ENCODE measurements around the gene NR5A1.

NR5A1 gene

GRCh38 chr9:124506931-124507879, at the start of gene NR5A1:
Gene NR5A1 (minus strand): TSS chr9:124507399. CDS start chr9:124503395, 4,004 bp downstream.
- no peak for DNase-seq (ENCODE audit: low spot score)

DNA sequence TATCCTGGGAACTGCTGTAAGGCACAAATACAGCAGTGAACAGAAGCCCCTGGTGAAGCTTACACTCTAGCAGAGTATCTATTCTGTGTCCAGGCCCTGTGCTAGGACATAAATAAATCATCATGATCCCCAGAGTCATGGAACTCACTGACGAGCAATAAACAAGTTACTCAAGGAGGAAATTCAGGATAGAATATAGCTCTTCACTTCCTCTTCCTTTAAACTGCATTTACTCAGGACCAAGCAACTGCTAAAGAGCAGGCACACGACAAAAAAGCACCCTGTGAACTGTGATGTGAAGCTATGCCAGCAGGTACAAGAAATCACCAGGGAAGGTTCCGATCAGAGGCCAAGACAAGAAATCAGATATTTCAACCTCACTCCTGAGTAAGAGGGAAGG, 47.8 kb upstream of the NR5A1 start:
- DNase-seq (ENCODE audit: low spot score): no peak

DNA sequence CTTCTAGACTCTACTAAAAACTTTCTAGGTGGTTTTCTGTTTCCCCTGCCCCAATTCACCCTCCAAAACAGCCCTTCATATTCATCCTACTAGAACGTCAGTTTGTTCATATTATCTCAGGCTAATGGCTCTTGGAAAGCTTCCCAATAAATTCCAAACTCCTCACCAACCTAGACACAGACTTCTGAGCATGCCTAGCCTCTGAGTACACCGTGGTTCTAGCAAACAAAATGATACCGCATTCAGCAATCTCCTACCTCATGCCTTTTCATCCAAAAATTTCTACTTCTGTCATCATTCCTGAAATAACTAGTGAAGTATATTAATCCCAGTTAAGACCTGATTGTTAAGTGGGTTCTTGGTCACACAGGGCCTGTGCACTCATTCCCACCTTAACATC, 46.5 kb upstream of the NR5A1 start:
- DNase-seq (ENCODE audit: low spot score): peak; percentile 68

DNA sequence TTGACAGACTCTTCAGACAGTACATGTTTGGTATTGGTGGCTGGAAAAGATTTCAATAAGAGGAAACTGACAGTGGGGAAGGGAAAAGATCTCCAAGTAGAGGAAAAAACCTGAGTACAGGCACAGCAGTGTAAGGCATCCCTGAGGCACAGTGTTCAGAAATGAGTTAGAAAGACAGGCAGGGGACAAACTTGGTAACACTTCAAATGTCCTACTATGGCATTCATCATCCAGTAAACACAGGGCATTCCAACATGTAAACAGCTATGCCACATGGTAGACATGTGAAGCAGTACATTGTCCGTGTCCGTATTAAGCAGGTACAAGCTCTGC, 45.0 kb upstream of the NR5A1 start:
- no peak for DNase-seq (ENCODE audit: low spot score)

- peak; percentile 82 for DNase-seq (ENCODE audit: low spot score)
These were observed 44.5 kb upstream of the NR5A1 start for GRCh38 chr9:124551472-124552272.

GRCh38 chr9:124550072-124550471, 42.9 kb upstream of the NR5A1 start:
- DNase-seq (ENCODE audit: low spot score): no peak

DNA sequence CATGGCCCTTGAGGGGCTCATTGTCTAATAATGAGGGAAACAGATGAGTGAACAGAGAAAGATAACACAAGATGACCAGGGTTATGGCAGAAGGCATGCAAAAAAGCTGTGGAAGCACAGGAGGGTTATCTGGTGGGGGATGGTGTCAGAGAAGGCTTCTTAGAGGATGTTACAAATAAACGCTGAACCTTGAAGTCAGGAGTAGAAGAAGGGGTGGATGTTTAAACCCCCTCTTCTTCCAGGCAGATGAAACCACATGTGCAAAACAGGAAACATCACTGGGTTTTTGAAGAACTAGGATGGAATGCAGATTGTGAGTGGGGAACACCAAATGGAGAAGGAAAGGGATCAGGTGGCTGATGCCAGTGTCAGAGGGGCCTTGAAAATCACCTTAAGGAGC, 41.8 kb upstream of the NR5A1 start:
- DNase-seq (ENCODE audit: low spot score): no peak

- no peak for DNase-seq (ENCODE audit: low spot score)
These were observed 37.3 kb upstream of the NR5A1 start for GRCh38 chr9:124544535-124544934.

- DNase-seq (ENCODE audit: low spot score): no peak
These were observed 34.6 kb upstream of the NR5A1 start for GRCh38 chr9:124541824-124542223.

DNA sequence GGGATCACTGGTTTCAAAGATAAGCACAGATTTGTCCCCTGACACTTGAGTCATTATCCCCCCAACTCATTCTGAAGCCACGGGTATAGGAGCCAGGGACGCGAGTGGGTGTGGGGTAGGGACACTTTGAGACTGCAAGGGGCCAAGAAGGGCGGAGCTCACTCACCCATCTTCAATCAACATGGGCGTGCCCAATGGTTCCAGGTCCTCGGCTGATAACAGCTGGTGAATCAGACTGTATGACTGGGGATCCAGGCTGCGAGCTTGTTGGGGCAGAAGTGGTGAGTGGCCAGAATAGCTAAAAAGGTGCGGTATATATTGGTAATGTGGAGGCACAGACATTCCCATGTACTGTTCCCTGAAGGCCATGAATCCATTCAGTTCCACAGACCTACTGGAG, 30.7 kb upstream of the NR5A1 start:
- no peak for DNase-seq (ENCODE audit: low spot score)

DNA sequence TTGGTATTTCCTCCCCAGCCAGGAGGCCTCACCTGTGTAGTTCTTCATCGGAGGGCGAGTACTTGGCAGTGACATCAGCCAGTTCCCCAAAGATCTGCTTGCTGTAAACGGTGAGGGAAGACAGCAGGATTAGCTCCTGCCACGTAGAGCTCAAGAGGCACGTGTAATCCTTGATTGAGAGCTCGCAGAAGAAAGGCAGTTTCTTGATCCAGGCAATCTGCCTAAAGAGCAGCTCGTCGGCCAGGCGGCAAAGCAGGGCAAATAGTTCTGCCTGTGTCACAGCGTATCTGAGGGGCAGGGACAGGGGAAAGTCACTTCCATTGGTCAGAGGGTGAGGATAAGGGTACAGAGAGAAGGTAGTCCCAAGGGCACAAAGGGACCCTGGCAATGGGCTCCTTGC, 28.6 kb upstream of the NR5A1 start:
- DNase-seq (ENCODE audit: low spot score): no peak

DNA sequence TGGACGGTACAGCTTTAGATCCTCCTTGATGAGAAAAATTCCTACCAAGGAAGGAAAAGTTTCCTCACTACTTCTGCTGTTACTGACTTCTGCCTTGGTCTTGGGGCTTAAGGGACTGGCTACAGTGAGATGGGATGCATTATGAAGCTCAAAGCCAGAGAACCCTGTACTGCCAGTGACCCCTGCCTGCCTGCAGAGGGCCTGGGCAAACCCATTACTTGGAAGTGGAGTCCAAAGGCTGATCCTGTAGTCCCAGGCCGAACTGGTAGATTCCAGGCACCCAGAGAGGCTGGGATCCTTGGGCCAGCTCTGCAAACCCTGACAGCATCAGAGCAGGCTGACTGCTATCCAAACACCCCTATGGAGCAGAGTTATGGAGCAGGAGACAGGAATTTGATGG, 25.7 kb upstream of the NR5A1 start:
- no peak for DNase-seq (ENCODE audit: low spot score)

DNA sequence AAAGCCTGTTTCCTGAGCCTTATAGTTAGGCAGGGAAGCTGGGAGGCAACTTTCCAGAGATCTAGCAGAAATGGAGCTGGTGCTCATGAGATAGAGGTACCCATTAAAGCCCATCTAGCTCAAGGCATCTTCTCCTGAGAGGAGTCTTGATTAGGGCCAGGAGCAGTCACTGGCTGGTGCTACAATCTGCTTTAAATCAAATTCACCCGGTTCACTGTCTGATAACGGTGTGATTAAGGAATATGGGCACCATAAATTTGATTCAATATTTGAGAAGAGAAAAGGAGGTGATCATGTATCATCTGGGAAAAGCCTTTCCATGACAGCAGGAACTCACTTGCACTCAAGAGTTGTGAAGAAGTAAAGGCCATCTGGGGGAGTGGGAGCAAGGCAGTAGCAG, 23.9 kb upstream of the NR5A1 start:
- DNase-seq (ENCODE audit: low spot score): no peak

- DNase-seq (ENCODE audit: low spot score): no peak
These were observed 23.0 kb upstream of the NR5A1 start for GRCh38 chr9:124530246-124530645.

- DNase-seq (ENCODE audit: low spot score): no peak
These were observed 20.6 kb upstream of the NR5A1 start for GRCh38 chr9:124527781-124528180.

- no peak for DNase-seq (ENCODE audit: low spot score)
These were observed 19.0 kb upstream of the NR5A1 start for GRCh38 chr9:124526174-124526573.

DNA sequence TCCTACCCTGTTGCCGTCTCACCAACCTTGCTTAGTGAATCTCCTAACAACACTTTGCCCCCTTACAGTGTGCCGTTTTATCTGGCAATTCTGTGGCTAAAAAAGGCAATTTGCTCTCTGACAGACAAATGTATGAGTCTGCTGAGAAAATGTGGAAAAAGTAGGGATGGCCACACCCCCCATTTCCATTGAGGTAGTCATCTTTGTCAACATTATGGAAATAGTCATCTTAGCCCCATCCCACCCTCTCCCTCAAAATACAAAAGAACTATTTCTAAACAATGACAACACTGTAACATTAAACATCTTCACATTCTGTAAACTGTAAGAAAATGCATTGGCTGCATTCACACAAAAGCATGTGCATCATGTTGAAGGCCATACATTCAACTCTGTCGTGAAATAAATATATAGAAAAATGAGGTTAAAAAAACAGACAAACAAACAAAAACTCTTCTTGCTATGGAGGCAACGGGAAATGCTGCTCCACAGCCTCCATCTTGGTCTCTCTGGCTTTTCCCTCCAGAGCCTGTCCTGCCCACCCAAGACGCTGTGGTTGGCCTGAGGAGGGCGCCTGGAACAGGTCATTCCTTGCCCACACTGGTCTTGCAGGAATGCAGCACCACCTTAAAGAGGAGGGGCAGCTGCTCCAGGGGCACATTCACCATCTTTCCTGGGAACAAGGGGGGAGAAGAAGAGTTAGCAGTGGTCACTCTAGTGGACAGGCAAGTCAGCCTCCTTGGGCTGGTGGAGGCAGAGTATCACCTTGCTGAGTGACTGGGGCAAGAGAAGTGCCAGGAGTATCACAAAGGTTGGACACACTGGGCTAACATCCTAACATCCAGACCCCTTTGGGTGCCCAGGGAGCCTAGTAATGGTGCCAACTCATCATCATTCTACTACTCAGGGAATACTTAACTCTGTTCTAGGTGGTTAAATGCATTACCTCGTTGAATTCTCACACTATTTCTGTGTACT, 15.2 kb upstream of the NR5A1 start:
- no peak for DNase-seq (ENCODE audit: low spot score)

GRCh38 chr9:124521142-124521541, 13.9 kb upstream of the NR5A1 start:
- DNase-seq (ENCODE audit: low spot score): no peak

GRCh38 chr9:124520206-124520596, 13.0 kb upstream of the NR5A1 start:
- no peak for DNase-seq (ENCODE audit: low spot score)

DNA sequence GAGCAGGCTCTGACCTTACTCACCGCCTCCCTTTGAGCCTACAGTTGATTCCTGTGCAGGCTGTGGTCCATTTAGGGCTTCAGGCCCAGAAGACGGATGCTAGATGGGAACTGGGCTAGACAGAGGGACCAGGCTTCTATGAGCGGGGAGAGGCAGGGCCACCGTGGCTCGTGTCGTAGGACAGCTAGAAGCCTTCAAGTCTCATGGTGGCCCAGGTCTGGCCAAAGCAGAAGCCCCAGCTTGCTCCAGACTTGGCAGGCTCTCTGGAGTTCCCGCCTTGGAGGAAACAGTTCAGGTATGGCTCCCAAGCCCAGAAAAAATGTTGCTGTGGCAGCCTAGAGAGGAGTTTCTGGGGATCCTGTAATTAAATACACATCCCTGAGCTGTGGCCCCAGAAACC, 10.9 kb upstream of the NR5A1 start:
- no peak for DNase-seq (ENCODE audit: low spot score)

GRCh38 chr9:124517600-124517999, 10.4 kb upstream of the NR5A1 start:
- DNase-seq (ENCODE audit: low spot score): no peak

DNA sequence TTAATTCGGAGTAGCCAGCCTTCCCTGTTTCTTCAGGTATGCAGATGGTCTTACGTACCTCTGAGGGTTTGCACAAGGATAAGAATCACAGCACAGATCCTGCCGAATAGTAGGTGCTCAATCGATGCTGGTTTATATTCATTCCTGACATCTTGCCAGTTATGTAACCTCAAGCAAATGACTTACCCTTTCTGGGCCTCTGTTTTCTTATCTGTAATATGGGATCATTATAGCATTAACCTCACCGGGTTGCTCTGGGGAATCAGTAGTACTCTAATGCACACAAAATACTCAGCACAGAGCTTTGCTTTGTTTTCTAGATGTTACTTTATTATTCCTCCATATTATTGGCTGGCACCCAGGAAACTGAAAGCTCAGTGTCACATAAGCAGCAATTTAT, 7.7 kb upstream of the NR5A1 start:
- no peak for DNase-seq (ENCODE audit: low spot score)

All from AG08395 (cell line).